ENCODE data around the gene CCDC88C.

CCDC88C gene

GRCh38 chr14:91352728-91353692, 64.6 kb downstream of the CCDC88C start:
- in situ Hi-C loops (cut with HindIII; ENCODE audit: low sequenced_read_pairs): no loop called here

DNA sequence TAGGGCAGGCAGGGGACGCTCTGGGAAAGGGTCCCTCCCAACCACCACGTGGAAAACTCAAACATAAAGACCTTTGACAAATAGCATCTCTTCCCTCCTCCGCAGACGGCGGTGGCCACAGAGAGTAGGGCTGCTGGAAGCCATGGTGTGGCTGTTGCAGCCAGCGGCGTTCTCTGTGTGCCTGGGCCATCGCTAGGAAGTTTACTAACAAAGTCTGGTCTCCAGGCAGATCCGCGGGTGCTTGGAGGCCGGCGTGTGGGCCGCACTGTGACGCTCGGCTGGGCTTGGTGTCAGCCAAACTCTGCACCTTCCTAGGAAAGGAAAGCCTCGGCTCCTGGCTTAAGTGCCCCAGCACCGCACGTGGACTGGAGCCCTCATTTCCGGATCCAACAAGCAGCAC, 65.6 kb downstream of the CCDC88C start:
- TF ChIP-seq, protein P1, sequence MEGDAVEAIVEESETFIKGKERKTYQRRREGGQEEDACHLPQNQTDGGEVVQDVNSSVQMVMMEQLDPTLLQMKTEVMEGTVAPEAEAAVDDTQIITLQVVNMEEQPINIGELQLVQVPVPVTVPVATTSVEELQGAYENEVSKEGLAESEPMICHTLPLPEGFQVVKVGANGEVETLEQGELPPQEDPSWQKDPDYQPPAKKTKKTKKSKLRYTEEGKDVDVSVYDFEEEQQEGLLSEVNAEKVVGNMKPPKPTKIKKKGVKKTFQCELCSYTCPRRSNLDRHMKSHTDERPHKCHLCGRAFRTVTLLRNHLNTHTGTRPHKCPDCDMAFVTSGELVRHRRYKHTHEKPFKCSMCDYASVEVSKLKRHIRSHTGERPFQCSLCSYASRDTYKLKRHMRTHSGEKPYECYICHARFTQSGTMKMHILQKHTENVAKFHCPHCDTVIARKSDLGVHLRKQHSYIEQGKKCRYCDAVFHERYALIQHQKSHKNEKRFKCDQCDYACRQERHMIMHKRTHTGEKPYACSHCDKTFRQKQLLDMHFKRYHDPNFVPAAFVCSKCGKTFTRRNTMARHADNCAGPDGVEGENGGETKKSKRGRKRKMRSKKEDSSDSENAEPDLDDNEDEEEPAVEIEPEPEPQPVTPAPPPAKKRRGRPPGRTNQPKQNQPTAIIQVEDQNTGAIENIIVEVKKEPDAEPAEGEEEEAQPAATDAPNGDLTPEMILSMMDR (IDR thresholded peaks at IDR 0.05; ENCODE audit: low read depth, low read length, missing control alignments): no peak
- DNase-seq (ENCODE audit: low read depth): no peak
- in situ Hi-C loops (cut with HindIII; ENCODE audit: low sequenced_read_pairs): no loop called here
- H3K4me3 ChIP-seq (ENCODE audit: low read depth, low read length): no peak overlapping the region

More at GRCh38 chr14:91352728-91353692, 64.6 kb downstream of the CCDC88C start:
- no peak overlapping the region for H3K4me3 ChIP-seq (ENCODE audit: low read depth, low read length)
- TF ChIP-seq, protein P1 (IDR thresholded peaks at IDR 0.05; ENCODE audit: low read depth, low read length, missing control alignments): no peak
- no peak for DNase-seq (ENCODE audit: low read depth)

DNA sequence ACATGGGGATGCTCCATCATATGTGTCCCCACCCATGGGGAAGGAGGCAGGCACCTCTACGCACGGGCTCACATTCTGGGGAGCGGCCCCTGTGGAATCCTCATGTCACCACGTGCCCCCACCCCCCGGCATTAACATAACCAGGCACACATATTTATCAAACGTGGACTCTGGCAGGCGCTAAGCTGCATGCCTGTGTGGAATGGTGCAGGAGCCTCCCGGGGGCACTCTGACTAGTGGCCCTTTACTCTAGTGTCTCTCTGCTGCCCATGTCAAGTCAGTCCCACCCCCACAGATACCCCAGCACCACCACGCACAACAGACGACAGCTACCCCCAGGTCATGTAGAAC, 66.1 kb downstream of the CCDC88C start:
- no peak for DNase-seq (ENCODE audit: low read depth)
- H3K4me3 ChIP-seq (ENCODE audit: low read depth, low read length): no peak overlapping the region
- in situ Hi-C loops (cut with HindIII; ENCODE audit: low sequenced_read_pairs): no loop called here
- TF ChIP-seq, protein P1 (IDR thresholded peaks at IDR 0.05; ENCODE audit: low read depth, low read length, missing control alignments): no peak

- DNase-seq (ENCODE audit: low read depth): no peak
- H3K4me3 ChIP-seq (ENCODE audit: low read depth, low read length): no peak overlapping the region
- in situ Hi-C loops (cut with HindIII; ENCODE audit: low sequenced_read_pairs): no loop called here
- TF ChIP-seq, protein P1 (IDR thresholded peaks at IDR 0.05; ENCODE audit: low read depth, low read length, missing control alignments): no peak
Observed at GRCh38 chr14:91350813-91351511, 66.7 kb downstream of the CCDC88C start.

DNA sequence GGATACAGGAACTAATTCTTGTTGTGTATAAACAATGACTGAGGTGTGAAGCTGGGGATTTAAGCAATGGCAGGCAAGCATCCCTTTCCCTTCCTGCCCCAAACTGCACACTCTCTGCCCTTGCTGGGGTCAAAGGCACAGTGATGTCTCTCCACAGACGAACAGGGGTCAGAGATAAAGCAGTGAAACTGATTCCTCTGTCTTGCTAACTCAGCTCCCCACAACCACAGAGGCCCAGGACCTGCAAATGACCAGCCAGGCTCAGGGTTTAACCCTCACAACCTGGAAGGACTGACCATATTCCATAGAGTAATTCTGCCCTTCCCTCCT, 67.2 kb downstream of the CCDC88C start:
- no peak for DNase-seq (ENCODE audit: low read depth)
- no peak overlapping the region for H3K4me3 ChIP-seq (ENCODE audit: low read depth, low read length)
- TF ChIP-seq, protein P1 (IDR thresholded peaks at IDR 0.05; ENCODE audit: low read depth, low read length, missing control alignments): no peak
- in situ Hi-C loops (cut with HindIII; ENCODE audit: low sequenced_read_pairs): no loop called here

DNA sequence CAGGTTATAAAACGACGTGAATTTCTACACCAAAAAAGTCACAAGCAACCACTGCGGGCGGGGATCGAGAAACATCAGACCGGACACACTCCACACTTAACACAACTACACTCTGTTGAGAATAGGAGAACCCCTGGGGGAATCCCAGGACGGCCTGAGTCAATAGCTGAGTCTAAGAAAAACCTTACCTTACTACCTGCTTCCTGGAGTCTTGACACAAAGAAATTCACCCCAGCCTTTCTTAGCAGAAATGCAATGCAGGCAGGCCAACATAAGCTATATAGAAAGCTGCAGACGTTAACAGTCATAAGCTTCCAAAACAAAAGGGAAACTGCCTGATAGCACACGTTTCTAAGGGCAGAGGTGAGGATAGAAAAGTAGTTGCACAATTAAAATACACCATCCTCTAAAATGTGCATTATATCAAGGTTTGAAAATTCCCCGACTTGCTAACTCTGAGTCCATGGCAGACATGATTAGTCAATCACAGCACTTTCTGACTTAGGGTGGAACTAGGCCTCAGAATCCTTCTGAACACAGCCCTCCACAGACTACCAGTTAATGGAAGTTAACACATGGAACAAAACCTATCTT, 68.0 kb downstream of the CCDC88C start:
- TF ChIP-seq, protein P1 (IDR thresholded peaks at IDR 0.05; ENCODE audit: low read depth, low read length, missing control alignments): no peak
- DNase-seq (ENCODE audit: low read depth): no peak
- in situ Hi-C loops (cut with HindIII; ENCODE audit: low sequenced_read_pairs): loop anchor here (5.0 kb wide), 1 partner anchor 73 kb away; no protein-coding TSS in a partner anchor
- no peak overlapping the region for H3K4me3 ChIP-seq (ENCODE audit: low read depth, low read length)
